K562 (cell line): ENCODE data around the gene PPP3CA. TPM values are rescaled to one million over a fixed set of nuclear protein-coding genes. Genes with fewer than 3 reads are reported as not detected.

Experiments used
- ATAC-seq: fragments of 200-7000 bp; cut with Tn5 transposase; 3 replicates; pipeline ENCODE4 v1.9.1; 2020; ENCODE audit warnings: moderate library complexity
- BruUV-seq: library from RNA; stranded (reverse); fragments of 400-500 nt; replicated peaks from 2 replicates; lab custom pipeline; 2021; lab: Mats Ljungman, UMichigan
- CTCF ChIA-PET: fragments of 300-600 bp; formaldehyde crosslinking; extraction: SDS; loops from one replicate; lab custom pipeline; 2021; ENCODE audit warnings: low intra/inter-chr PET ratio; lab: Yijun Ruan, JAX
- POLR2A ChIA-PET: fragments of 300-600, 350-650 bp; sonication (Branson Sonifier 250); formaldehyde crosslinking; extraction: SDS; loops from one replicate; lab custom pipeline; 2021; ENCODE audit warnings: antibody characterized with exemption, inconsistent platforms; lab: Yijun Ruan, JAX
- DNase-seq, 4 experiments: peaks; one replicate each; pipeline versions ENCODE4 v3.0.0 to v3.0.0-alpha.2; 2011 to 2018; ENCODE audit warnings: low spot score in 3 of 4, mixed read lengths in 3 of 4; ENCODE audit errors: extremely low read depth in 1 of 4
- FAIRE-seq: peaks from 2 replicates; lab custom pipeline; 2011; peaks lifted over from hg19 to GRCh38; lab: Jason Lieb, UNC
- H2AFZ ChIP-seq: 2 replicates; pipeline ENCODE4 v1.6.0; 2011; ENCODE audit warnings: low read depth, low read length, control low read depth, inconsistent platforms
- H3K27ac ChIP-seq: fragments of 200-600 bp; 3 replicates; pipeline ENCODE4 v1.8.0; 2011; ENCODE audit warnings: low read depth, mild to moderate bottlenecking, control low read depth, inconsistent platforms, low read length, moderate library complexity, mixed read lengths; ENCODE audit errors: extremely low read depth
- H3K27me3 ChIP-seq, 2 experiments: fragments of 300-600 bp in 1 of 2; 2 replicates in 1 of 2; 3 replicates in 1 of 2; pipeline versions ENCODE4 v1.6.0 to v1.8.0; 2011; ENCODE audit warnings: inconsistent platforms in 2 of 2, low read length in 2 of 2, mild to moderate bottlenecking in 1 of 2, mixed read lengths in 1 of 2, moderate library complexity in 1 of 2; ENCODE audit not compliant: control insufficient read depth in 2 of 2, insufficient read depth in 2 of 2
- H3K36me3 ChIP-seq: fragments of 300-600 bp; 3 replicates; pipeline ENCODE4 v1.8.0; 2011; ENCODE audit warnings: mild to moderate bottlenecking, low read length, inconsistent platforms; ENCODE audit not compliant: control insufficient read depth, insufficient read depth
- H3K4me1 ChIP-seq, 2 experiments: fragments of 200-600 bp in 1 of 2; replicated peaks in 1 of 2; 2 replicates in 1 of 2; 3 replicates in 1 of 2; pipeline versions ENCODE4 v1.5.1 to v1.8.0; 2011; ENCODE audit warnings: inconsistent platforms in 2 of 2, low read length in 2 of 2, mild to moderate bottlenecking in 1 of 2, mixed read lengths in 1 of 2, moderate library complexity in 1 of 2; ENCODE audit not compliant: control insufficient read depth in 2 of 2, insufficient read depth in 2 of 2
- H3K4me2 ChIP-seq: 2 replicates; pipeline ENCODE4 v1.6.1; 2011; ENCODE audit warnings: low read length, control low read depth, inconsistent platforms, mixed read lengths; ENCODE audit not compliant: insufficient read depth
- H3K4me3 ChIP-seq: fragments of 200-600 bp; sonication (generic), shearing (Covaris generic); 2 replicates; pipeline ENCODE4 v1.5.1; 2016; ENCODE audit warnings: control low read depth, inconsistent platforms
- H3K79me2 ChIP-seq: fragments of 200-600 bp; 3 replicates; pipeline ENCODE4 v1.8.0; 2011; ENCODE audit warnings: low read length, inconsistent platforms; ENCODE audit not compliant: control insufficient read depth, insufficient read depth
- H3K9ac ChIP-seq, 2 experiments: 2 replicates each; pipeline versions ENCODE4 v1.6.0 to v1.6.1; 2011; ENCODE audit warnings: low read depth in 2 of 2, low read length in 2 of 2, control low read depth in 1 of 2, inconsistent platforms in 1 of 2, mild to moderate bottlenecking in 1 of 2, mixed read lengths in 1 of 2; ENCODE audit not compliant: insufficient read depth in 1 of 2
- H3K9me1 ChIP-seq: one replicate; pipeline ENCODE4 v1.6.0; 2011; ENCODE audit warnings: inconsistent platforms, mild to moderate bottlenecking, low read length, moderate library complexity; ENCODE audit not compliant: control insufficient read depth, insufficient read depth
- H3K9me3 ChIP-seq: replicated peaks from 2 replicates; pipeline ENCODE4 v1.5.1; 2011; ENCODE audit warnings: low read depth, low read length, inconsistent platforms; ENCODE audit not compliant: control insufficient read depth, insufficient read depth
- H4K20me1 ChIP-seq: replicated peaks from 2 replicates; pipeline ENCODE4 v1.6.1; 2011; ENCODE audit warnings: low read length, inconsistent platforms, mixed read lengths; ENCODE audit not compliant: control insufficient read depth, insufficient read depth
- FUS ChIP-seq: fragments of 200-400 bp; formaldehyde crosslinking; optimal IDR thresholded peaks from 2 replicates; pipeline ENCODE3; 2017; ENCODE audit warnings: low read depth, low read length
- HEY1 ChIP-seq: fragments of 250-450 bp; sonication (Bioruptor Pico); IDR thresholded peaks from 2 replicates; pipeline ENCODE4 v1.5.0; 2020; ENCODE audit warnings: mild to moderate bottlenecking, moderate library complexity, borderline replicate concordance
- HNRNPLL ChIP-seq: fragments of 200-400 bp; formaldehyde crosslinking; IDR thresholded peaks from 2 replicates; pipeline ENCODE4 v1.6.1; 2017; ENCODE audit warnings: low read length, low read depth, mild to moderate bottlenecking; ENCODE audit not compliant: poor library complexity, severe bottlenecking
- YY1 ChIP-seq, 3 experiments: IDR thresholded peaks; 2 replicates each; pipeline ENCODE4 v1.6.1; 2011; ENCODE audit warnings: low read length in 2 of 3, mild to moderate bottlenecking in 2 of 3, moderate library complexity in 2 of 3, borderline replicate concordance in 1 of 3, control low read depth in 1 of 3, low read depth in 1 of 3; ENCODE audit not compliant: insufficient read depth in 3 of 3, insufficient replicate concordance in 2 of 3, control insufficient read depth in 1 of 3, insufficient read length in 1 of 3; ENCODE audit errors: extremely low read depth in 1 of 3
- ZNF224 ChIP-seq: sonication (generic); formaldehyde crosslinking; IDR thresholded peaks from 2 replicates; pipeline ENCODE4 v1.8.0; 2022; ENCODE audit warnings: mild to moderate bottlenecking, missing genetic modification reagents
- ZZZ3 ChIP-seq: fragments of 450-650 bp; IDR thresholded peaks from 2 replicates; pipeline ENCODE4 v1.6.1; 2016; ENCODE audit warnings: antibody characterized with exemption, mild to moderate bottlenecking, moderate library complexity
- WGBS: fragments of 100-300 bp; shearing (Covaris generic); methylation state at CpG from one replicate; pipeline ENCODE4 v1.1.6; 2016; ENCODE audit warnings: low coverage, mixed read lengths; ENCODE audit not compliant: insufficient coverage; ENCODE audit errors: missing lambda C conversion rate; 5-methylcytosine and 5-hydroxymethylcytosine counted together
- in situ Hi-C: fragments of 300-500 bp; cut with MboI; formaldehyde crosslinking; loops from 4 replicates; pipeline ENCODE4 v1.15.0; 2018; ENCODE audit warnings: inconsistent platforms, mixed read lengths
- intact Hi-C: fragments of 100-400 bp; cut with micrococcal nuclease; formaldehyde crosslinking; loops from 2 replicates; pipeline ENCODE4 v1.14.2; 2022
- polyA plus RNA-seq, 8 experiments: library from polyadenylated mRNA; depleted of rRNA in 4 of 8; stranded (reverse) in 5 of 8; unstranded in 3 of 8; fragments of >200 nt; fragmentation: Nextera tagmentation in 2 of 8; fragmentation: Illumina TruSeq in 1 of 8; extraction: Ambion mirVana in 2 of 8; extraction: Trizol in 1 of 8; gene quantifications; 2 replicates each; pipeline versions ENCODE4 v1.2.1 to v1.2.3, GENCODE V29; 2011 to 2014; ENCODE audit warnings: inconsistent platforms in 1 of 8, missing spikeins in 1 of 8
- total RNA-seq, 7 experiments: library from RNA; depleted of rRNA in 6 of 7; stranded (reverse); fragments of >200 nt in 6 of 7; fragmentation: Illumina TruSeq in 2 of 7; extraction: Trizol in 2 of 7; gene quantifications; 2 replicates each; pipeline versions ENCODE4 v1.2.1 to v1.2.3, GENCODE V29; 2011 to 2021; ENCODE audit warnings: low replicate concordance in 1 of 7
- TF ChIP-seq, protein P1 (sequence below): fragments of 450-650 bp; formaldehyde crosslinking; IDR thresholded peaks from 2 replicates; pipeline ENCODE4 v1.4.0; 2022; ENCODE audit warnings: mild to moderate bottlenecking, moderate library complexity

Gene PPP3CA
- total and polyA plus RNA-seq, 9 of the 15 experiments (the other 6 are each of a cell fraction or from before 2014, with no cell fraction given): 0.94 to 3.2 (median 1.6) TPM

- no peaks in the 10 kb centered on the region for H4K20me1 ChIP-seq
- in situ Hi-C loops: no loop called here
- H2AFZ ChIP-seq: no peak overlapping the region
- CTCF ChIA-PET: no interaction called here
- no peak overlapping the region for H3K27ac ChIP-seq
- intact Hi-C loops: no loop called here
- TF ChIP-seq HNRNPLL (no peak), FUS (no peak), YY1 (IDR thresholded peaks at IDR 0.05; ENCODE audit: borderline replicate concordance in 1 of 3, control insufficient read depth in 1 of 3, extremely low read depth in 1 of 3, insufficient read depth in 3 of 3, insufficient read length in 1 of 3, insufficient replicate concordance in 2 of 3, low read depth in 1 of 3, low read length in 2 of 3) (no peak), HEY1 (CRISPR knock-in tag) (no peak), ZNF224 (CRISPR knock-in tag) (no peak), ZZZ3 (no peak)
- TF ChIP-seq, protein P1, sequence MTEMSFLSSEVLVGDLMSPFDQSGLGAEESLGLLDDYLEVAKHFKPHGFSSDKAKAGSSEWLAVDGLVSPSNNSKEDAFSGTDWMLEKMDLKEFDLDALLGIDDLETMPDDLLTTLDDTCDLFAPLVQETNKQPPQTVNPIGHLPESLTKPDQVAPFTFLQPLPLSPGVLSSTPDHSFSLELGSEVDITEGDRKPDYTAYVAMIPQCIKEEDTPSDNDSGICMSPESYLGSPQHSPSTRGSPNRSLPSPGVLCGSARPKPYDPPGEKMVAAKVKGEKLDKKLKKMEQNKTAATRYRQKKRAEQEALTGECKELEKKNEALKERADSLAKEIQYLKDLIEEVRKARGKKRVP (CRISPR knock-in tag): no peak
- TF ChIP-seq, all 486 proteins: peak for 0
- POLR2A ChIA-PET: no interaction called here
- Histone ChIP-seq H3K79me2 (no peaks in the 10 kb centered on the region), H3K4me3 (no peak overlapping the region), H3K4me2 (no peak overlapping the region), H3K9me1 (no peaks in the 10 kb centered on the region), H3K27me3 (no peaks in the 10 kb centered on the region), H3K4me1 (no peaks in the 10 kb centered on the region), H3K9ac (no peak overlapping the region), H3K36me3 (no peaks in the 10 kb centered on the region), H3K9me3 (0 out of 2 replicates have a peak, but pooled peaks cover 1% of the 10 kb centered on the region)
- ATAC-seq (no peak), FAIRE-seq (no peak), DNase-seq (no peak)
- no TSS peak for BruUV-seq
- WGBS: 6% methylated on average over 1 of the region's 1 CpG
Observed at GRCh38 chr4:101075536-101075935, 271.8 kb downstream of the PPP3CA start.
